AG09309 (cell line): ENCODE measurements around the gene OR2B6.

ENCODE experiments used
- DNase-seq: peaks from one replicate; pipeline ENCODE4 v3.0.0-alpha.2; 2010; ENCODE audit warnings: low read depth
- H3K4me3 ChIP-seq: 2 replicates; pipeline ENCODE4 v1.5.1; 2011; ENCODE audit warnings: mild to moderate bottlenecking, low read depth, low read length, moderate library complexity; ENCODE audit not compliant: control insufficient read depth
- TF ChIP-seq, protein P1 (sequence below): IDR thresholded peaks from 2 replicates; pipeline ENCODE4 v1.5.1; 2011; ENCODE audit warnings: mild to moderate bottlenecking, low read depth, low read length, inconsistent platforms; ENCODE audit not compliant: insufficient read depth, control insufficient read depth; ENCODE audit errors: missing control alignments

Gene OR2B6

DNA sequence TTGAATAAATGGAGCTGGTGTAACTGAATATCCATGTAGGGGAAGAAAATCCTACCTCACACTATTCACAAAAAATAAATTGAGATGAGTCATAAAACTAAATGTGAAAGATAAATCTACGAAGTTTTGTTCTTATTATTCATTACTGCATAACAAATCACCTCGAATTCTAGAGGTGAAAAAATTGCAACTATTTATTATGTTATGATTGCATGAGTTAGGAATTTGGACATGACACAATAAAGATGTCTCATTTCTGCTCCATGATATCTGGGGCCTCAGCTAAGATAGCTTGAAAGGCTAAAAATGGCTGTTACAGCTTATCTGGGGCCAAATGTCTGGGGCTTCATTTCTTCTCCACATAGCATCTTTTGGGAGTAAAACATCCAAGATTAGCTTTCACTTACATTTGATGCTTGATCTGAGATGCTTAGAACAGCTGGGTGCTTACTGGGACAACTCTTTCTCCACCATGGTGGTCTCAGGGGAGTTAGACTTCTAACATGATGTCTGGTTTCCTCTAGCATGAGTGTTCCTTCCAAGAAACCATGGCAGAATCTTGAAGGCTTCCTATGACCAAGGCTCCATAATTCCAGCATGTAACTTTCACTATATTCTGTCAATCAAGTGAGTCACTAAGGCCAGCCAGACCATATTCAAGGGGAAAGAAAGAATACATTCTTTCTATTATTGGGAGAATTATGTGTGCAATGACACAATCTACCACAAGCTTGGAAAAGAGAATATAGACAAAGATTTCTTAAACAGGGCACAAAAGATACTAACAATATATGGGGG is 30.1 kb downstream of the OR2B6 start:
- no peak overlapping the region for H3K4me3 ChIP-seq
- DNase-seq = no peak
- TF ChIP-seq, protein P1, sequence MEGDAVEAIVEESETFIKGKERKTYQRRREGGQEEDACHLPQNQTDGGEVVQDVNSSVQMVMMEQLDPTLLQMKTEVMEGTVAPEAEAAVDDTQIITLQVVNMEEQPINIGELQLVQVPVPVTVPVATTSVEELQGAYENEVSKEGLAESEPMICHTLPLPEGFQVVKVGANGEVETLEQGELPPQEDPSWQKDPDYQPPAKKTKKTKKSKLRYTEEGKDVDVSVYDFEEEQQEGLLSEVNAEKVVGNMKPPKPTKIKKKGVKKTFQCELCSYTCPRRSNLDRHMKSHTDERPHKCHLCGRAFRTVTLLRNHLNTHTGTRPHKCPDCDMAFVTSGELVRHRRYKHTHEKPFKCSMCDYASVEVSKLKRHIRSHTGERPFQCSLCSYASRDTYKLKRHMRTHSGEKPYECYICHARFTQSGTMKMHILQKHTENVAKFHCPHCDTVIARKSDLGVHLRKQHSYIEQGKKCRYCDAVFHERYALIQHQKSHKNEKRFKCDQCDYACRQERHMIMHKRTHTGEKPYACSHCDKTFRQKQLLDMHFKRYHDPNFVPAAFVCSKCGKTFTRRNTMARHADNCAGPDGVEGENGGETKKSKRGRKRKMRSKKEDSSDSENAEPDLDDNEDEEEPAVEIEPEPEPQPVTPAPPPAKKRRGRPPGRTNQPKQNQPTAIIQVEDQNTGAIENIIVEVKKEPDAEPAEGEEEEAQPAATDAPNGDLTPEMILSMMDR = no peak

DNA sequence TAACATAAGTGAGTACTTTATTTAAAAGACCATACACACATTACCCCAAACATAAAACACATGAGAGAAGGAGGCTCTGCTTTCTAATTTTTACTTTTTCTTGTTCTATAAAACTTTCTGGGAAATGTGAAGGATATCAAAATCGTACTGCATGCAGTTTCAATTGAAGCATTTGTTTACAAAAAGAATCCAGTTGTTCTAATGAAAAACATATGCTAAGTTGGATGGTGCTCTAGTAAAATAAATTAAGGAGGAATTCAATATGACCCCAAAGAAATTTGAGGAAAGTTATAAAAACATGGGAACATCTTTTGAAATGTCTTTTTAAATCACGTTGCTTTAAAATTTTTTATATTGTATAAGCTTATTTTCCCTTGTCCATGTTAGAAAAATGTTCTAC is 37.6 kb downstream of the OR2B6 start:
- DNase-seq = no peak
- H3K4me3 ChIP-seq = no peak overlapping the region
- TF ChIP-seq, protein P1 = no peak

DNA sequence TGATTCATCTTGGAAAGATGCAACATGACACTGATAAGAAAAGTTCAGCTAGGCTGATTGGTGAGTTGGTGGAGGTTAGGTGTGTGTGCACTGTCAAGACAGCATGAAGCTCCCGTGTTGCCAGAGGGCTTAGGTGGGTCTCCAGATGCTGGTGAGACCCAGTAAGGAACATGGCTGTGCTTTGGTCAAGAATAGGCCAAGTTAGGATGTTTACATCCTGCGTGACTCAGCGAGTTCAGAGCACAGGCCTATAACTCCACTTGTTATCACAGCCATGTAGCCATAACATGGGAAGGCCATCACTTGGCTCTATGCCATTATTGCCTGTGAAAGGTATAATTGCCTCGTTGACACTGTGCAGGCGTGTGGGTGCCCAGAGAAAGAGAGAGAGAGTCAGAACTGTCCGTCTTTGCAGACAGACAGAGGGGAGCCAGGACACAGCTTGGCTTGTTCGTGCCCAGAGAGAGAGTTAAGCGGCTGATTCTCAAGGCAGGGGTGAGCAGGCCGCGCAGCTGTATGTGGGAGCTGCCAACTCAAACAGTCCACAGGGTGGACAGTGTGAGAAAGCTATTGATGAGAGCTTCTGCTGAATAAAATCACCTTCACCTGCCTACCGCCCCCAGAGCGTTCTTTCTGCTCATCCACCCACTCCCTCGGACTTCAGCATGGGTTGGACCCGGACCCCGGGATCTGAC is 43.5 kb downstream of the OR2B6 start:
- no peak for DNase-seq
- no peak overlapping the region for H3K4me3 ChIP-seq
- TF ChIP-seq, protein P1 = no peak

DNA sequence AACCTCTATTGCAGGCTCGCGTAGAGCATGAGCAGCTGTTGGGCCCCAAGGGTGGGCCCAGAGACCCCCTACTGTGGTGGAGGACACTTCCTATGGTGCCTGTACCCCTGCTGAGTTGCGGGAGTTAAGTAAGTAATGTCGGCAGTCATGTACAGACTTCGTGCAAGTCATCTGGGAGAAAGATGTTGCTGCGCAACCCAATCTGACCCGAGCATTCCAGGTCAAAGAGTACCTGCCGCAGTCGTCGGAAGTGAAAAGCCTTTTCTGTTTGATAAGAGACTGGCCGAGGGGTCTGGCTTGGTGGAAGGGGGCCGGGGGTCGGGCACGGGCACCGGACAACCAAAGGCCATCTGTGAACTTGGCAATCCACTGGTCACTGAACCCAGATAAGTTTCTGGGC is 44.3 kb downstream of the OR2B6 start:
- TF ChIP-seq, protein P1 = no peak
- no peak overlapping the region for H3K4me3 ChIP-seq
- DNase-seq = no peak

DNA sequence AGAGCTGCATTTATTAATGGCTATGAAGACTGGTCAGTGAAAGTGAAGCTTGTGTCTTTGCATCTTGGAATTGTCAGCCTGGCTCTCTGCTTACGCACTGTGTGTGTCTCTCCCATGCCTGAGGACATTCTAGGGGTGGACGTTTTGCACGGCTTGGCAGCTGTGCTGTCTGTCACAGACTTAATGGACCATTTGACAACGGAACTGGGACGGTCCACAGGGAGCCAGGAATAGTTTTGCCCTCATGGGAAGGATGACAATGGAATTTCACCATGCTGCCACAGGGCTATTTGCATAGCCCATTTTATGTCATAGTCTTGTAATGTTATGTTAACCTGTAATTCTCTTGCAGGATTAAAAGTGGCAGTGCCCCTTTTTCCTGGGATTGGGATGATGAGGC is 44.7 kb downstream of the OR2B6 start:
- DNase-seq = no peak
- TF ChIP-seq, protein P1 = no peak
- no peak overlapping the region for H3K4me3 ChIP-seq

DNA sequence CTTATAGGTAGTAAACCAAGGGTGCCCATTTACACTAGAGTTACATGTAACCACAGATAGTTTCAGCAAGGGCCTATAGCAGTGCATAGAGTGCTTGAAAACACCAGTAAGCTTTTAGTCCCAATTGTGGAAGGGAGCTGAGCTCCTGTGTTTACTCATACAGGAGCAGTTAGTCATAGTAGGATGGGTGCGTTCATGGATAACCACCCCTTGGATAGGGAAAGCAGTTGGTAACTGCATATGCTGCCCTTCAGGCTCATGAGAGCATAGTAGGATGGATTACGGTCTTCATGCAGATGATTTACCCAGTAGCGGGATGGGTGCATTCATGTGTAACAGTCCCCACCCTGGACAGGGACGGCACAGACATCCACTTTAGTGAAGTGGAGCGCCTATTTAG is 45.1 kb downstream of the OR2B6 start:
- TF ChIP-seq, protein P1 = no peak
- DNase-seq = no peak

More for the DNA sequence above, 45.1 kb downstream of the OR2B6 start:
- H3K4me3 ChIP-seq = no peak overlapping the region
